GM04503 (cell line): ENCODE results near the gene ABCB9.
"Not testable (repeated sequence)": the region's sequence is repeated elsewhere in the genome, so short reads cannot be mapped to it uniquely, and the experiment has no call there.

Experiments
- DNase-seq: peaks from one replicate; pipeline ENCODE4 v3.0.0-alpha.2; 2012; ENCODE audit warnings: low read depth

The ABCB9 gene

GRCh38 chr12:122963941-122964265 lies 2.4 kb downstream of the ABCB9 start:
- DNase-seq = no peak

- DNase-seq = no peak
Measured at GRCh38 chr12:122961531-122962329, 4.5 kb downstream of the ABCB9 start.

GRCh38 chr12:122960193-122960569 lies 6.1 kb downstream of the ABCB9 start:
- DNase-seq = no peak

GRCh38 chr12:122959566-122960192 lies 6.6 kb downstream of the ABCB9 start:
- DNase-seq = no peak

- DNase-seq = no peak
Measured at GRCh38 chr12:122958198-122958888, 7.9 kb downstream of the ABCB9 start.

GRCh38 chr12:122956035-122956434 lies 10.2 kb downstream of the ABCB9 start:
- DNase-seq = no peak

- no peak for DNase-seq
Measured at GRCh38 chr12:122955156-122955555, 11.1 kb downstream of the ABCB9 start.

GRCh38 chr12:122951979-122952892 lies 14.0 kb downstream of the ABCB9 start:
- DNase-seq = no peak

GRCh38 chr12:122951406-122951805 lies 14.9 kb downstream of the ABCB9 start:
- DNase-seq = no peak

GRCh38 chr12:122949816-122950675 lies 16.2 kb downstream of the ABCB9 start:
- no peak for DNase-seq

- DNase-seq = no peak
Measured at GRCh38 chr12:122949405-122949804, 16.9 kb downstream of the ABCB9 start.

GRCh38 chr12:122948605-122949004 lies 17.7 kb downstream of the ABCB9 start:
- DNase-seq = no peak

- no peak for DNase-seq
Measured at GRCh38 chr12:122947352-122947792, 18.9 kb downstream of the ABCB9 start.

GRCh38 chr12:122946690-122947341 lies 19.4 kb downstream of the ABCB9 start:
- DNase-seq = peak; percentile 95

GRCh38 chr12:122944605-122945592 lies 21.4 kb downstream of the ABCB9 start:
- peak; percentile 9 for DNase-seq

GRCh38 chr12:122943196-122943595 lies 23.1 kb downstream of the ABCB9 start:
- DNase-seq = no peak

GRCh38 chr12:122942637-122943036 lies 23.6 kb downstream of the ABCB9 start:
- no peak for DNase-seq

GRCh38 chr12:122941351-122941750 lies 24.9 kb downstream of the ABCB9 start:
- DNase-seq = not testable (repeated sequence)

GRCh38 chr12:122939125-122939524 lies 27.1 kb downstream of the ABCB9 start:
- DNase-seq = no peak
